K562 (cell line): ENCODE data around the gene PRDX3. TPM values are rescaled to one million over a fixed set of nuclear protein-coding genes. Genes with fewer than 3 reads are reported as not detected.

Experiments
- MBD1 ChIP-seq: fragments of 250-450 bp; sonication (Bioruptor Pico); IDR thresholded peaks from 2 replicates; pipeline ENCODE4 v1.8.0; 2022; ENCODE audit warnings: inconsistent platforms
- REST ChIP-seq, 2 experiments: fragments of 450-650 bp; formaldehyde crosslinking in 1 of 2; IDR thresholded peaks; 2 replicates each; pipeline versions ENCODE4 v1.4.0 to v1.6.1; 2014 to 2020; ENCODE audit warnings: mild to moderate bottlenecking in 2 of 2, borderline replicate concordance in 1 of 2, low read depth in 1 of 2
- SIX5 ChIP-seq, 2 experiments: IDR thresholded peaks; 2 replicates each; pipeline ENCODE4 v1.6.1; 2011; ENCODE audit warnings: low read length in 2 of 2, borderline replicate concordance in 1 of 2, low read depth in 1 of 2, mild to moderate bottlenecking in 1 of 2, moderate library complexity in 1 of 2; ENCODE audit not compliant: insufficient read depth in 1 of 2
- TBL1XR1 ChIP-seq, 2 experiments: IDR thresholded peaks; 2 replicates each; pipeline ENCODE4 v1.6.1; 2012; ENCODE audit warnings: improper control_type of control experiment in 2 of 2, low read length in 2 of 2, mild to moderate bottlenecking in 1 of 2
- ZNF696 ChIP-seq: fragments of 250-450 bp; sonication (Bioruptor Pico); conservative IDR thresholded peaks from 2 replicates; pipeline ENCODE4 v1.4.0; 2020; ENCODE audit warnings: mild to moderate bottlenecking, moderate library complexity
- polyA plus RNA-seq, 8 experiments: library from polyadenylated mRNA; depleted of rRNA in 4 of 8; stranded (reverse) in 5 of 8; unstranded in 3 of 8; fragments of >200 nt; fragmentation: Nextera tagmentation in 2 of 8; fragmentation: Illumina TruSeq in 1 of 8; extraction: Ambion mirVana in 2 of 8; extraction: Trizol in 1 of 8; gene quantifications; 2 replicates each; pipeline versions ENCODE4 v1.2.1 to v1.2.3, GENCODE V29; 2011 to 2014; ENCODE audit warnings: inconsistent platforms in 1 of 8, missing spikeins in 1 of 8
- total RNA-seq, 7 experiments: library from RNA; depleted of rRNA in 6 of 7; stranded (reverse); fragments of >200 nt in 6 of 7; fragmentation: Illumina TruSeq in 2 of 7; extraction: Trizol in 2 of 7; gene quantifications; 2 replicates each; pipeline versions ENCODE4 v1.2.1 to v1.2.3, GENCODE V29; 2011 to 2021; ENCODE audit warnings: low replicate concordance in 1 of 7

Gene PRDX3
- total and polyA plus RNA-seq, 9 of the 15 experiments (the other 6 are each of a cell fraction or from before 2014, with no cell fraction given) = 122 to 994 (median 173) TPM

- no peak for TF ChIP-seq REST (IDR thresholded peaks at IDR 0.05; ENCODE audit: borderline replicate concordance)
- TF ChIP-seq REST (CRISPR knock-in tag; IDR thresholded peaks at IDR 0.05; ENCODE audit: low read depth) = no peak
- no peak for TF ChIP-seq MBD1 (CRISPR knock-in tag)
- no peak for TF ChIP-seq SIX5 (IDR thresholded peaks at IDR 0.05; ENCODE audit: borderline replicate concordance in 1 of 2, insufficient read depth in 1 of 2, low read depth in 1 of 2, low read length in 2 of 2)
- no peak for TF ChIP-seq TBL1XR1 (IDR thresholded peaks at IDR 0.05; ENCODE audit: low read length in 2 of 2)
- TF ChIP-seq ZNF696 (CRISPR knock-in tag) = no peak
Observed at GRCh38 chr10:119222537-119222936, 43.9 kb upstream of the PRDX3 start (continued).
